Activated T-helper 1 cell treated with anti-CD3 and anti-CD28 coated beads, Interleukin-2, amount 50 U/mL, for 16 hours (primary cell): ENCODE measurements around the gene RAPGEFL1.
"Not testable (repeated sequence)": the region's sequence is repeated elsewhere in the genome, so short reads cannot be mapped to it uniquely, and the experiment has no call there.

Experiments used
- DNase-seq, 2 donors: peaks; one replicate each; pipeline ENCODE4 v3.0.0-alpha.2; 2020; ENCODE audit warnings: low read depth in 1 of 2, low spot score in 1 of 2

The RAPGEFL1 gene

DNA sequence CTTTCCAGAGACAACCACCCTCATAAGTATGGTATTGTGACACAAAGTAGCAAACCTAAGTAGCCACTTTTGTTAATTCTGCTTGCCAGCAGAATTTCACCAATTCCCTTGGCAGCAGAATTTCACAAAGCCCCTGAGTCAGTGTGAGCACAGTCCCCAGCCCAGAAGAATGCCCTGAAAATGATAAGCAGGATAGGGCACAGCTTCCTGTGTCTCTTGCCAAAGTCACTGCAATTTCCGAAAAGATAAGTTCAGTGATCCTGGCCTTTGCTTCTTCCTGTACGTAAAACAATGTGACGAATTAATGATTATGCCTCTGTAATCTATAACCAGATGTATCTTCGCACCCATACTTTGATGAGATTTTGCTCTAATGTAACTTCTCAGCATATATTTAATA, 25.9 kb downstream of the RAPGEFL1 start:
- DNase-seq: no peak

DNA sequence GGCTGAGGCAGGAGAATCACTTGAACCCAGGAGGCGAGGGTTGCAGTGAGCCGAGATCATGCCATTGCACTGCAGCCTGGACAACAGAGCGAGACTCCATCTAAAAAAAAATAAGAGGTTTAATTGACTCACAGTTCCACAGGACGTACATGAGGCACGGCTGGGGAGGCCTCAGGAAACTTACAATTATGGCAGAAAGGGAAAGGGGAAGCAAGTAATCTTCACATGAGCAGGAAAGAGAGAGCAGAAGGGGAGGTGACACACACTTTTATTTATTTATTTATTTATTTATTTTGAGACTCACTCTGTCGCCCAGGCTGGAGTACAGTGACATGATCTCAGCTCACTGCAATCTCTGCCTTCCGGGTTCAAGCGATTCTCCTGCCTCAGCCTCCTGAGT, 28.9 kb downstream of the RAPGEFL1 start:
- DNase-seq: not testable (repeated sequence)

- no peak for DNase-seq
These were observed 32.3 kb downstream of the RAPGEFL1 start for GRCh38 chr17:40209404-40210093.

GRCh38 chr17:40213914-40214313, 36.6 kb downstream of the RAPGEFL1 start:
- not testable (repeated sequence) for DNase-seq

DNA sequence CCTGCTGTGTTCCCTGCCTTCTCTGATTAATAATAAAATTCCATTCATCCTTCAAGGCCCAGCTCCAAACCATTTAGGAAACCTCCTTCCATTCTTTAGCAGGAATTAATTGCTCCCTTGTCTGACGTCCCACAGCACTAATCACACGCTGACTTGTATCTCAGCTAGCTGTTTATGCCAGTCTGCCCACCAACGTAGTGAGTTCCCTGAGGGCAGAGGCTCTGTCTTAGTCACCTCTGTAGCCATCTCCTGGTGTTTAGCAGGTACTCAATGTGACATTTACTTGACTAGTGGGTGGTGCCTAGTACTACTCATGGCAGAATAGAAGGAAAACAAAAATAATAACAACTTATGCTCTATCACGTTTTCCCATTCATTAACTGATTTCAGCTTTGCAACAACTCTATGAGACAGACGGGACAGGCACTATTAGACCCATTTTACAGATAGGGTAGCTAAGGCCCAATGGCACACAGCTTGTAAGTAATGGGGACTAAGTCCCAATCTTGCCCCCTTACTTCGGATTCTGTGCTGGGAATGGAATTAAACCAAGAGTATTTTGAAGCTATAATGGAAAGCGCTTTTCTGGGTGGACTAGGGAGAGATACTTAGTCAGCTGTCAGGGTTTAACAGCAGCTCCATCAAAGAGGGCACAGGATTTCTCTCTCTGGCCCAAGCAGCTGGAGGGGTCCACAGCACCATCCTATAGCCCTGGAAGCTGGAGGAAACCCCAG, 40.9 kb downstream of the RAPGEFL1 start:
- DNase-seq: no peak

GRCh38 chr17:40218740-40219593, 41.7 kb downstream of the RAPGEFL1 start, which contains the start of gene WIPF2:
Gene WIPF2 (plus strand): TSS chr17:40219304. CDS start chr17:40256460, 37,156 bp downstream.
- DNase-seq: peak; percentile 90 to 93

DNA sequence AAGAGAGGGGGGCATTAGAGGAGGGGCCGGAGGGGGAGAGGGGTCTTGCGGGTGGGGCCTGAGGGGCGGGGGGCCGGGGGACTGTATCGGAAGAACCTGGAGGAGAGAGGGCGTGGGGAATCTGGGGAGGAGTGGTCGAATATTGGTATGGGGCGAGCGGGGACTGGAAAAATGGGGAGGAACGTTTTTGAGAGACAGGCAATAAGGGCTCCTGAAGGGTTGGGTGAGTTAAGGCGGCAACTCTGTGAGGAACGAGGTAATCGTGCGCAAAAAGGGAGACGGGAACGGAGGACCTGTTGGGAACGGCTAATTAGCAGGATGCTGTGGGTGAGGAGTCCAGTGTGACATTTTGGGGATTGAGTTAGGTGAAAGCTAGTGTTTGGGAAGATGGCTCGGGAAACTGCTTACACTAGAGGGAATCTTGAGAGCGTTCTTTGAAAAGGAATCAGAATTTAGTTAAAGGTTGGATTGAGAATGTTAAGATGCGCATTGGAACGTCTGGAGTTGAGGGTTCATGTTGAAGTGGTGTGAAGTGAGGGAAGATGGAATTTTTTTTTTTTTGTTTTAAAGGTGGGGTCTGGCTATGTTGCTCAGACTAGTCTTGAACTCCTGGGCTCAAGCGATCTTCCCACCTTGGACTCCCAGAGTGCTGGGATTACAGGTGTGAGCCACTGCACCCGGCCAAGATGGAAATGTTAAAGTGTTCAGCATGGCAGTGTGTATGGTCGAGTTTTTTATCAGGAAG, 42.5 kb downstream of the RAPGEFL1 start:
- DNase-seq: no peak

- no peak for DNase-seq
These were observed 47.7 kb downstream of the RAPGEFL1 start for GRCh38 chr17:40224718-40225550.

DNA sequence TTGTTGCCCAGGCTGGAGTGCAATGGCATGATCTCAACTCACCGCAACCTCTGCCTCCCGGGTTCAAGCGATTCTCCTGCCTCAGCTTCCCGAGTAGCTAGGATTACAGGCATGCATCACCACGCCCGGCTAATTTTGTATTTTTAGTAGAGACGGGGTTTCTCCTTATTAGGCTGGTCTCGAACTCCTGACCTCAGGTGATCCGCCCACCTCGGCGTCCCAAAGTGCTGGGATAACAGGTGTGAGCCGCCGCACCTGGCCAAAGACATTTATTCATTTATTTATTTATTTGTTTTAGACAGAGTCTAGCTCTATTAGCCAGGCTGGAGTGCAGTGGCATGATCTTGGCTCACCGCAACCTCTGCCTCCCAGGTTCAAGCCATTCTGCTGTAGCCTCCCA, 51.9 kb downstream of the RAPGEFL1 start:
- not testable (repeated sequence) for DNase-seq

GRCh38 chr17:40230670-40231069, 53.4 kb downstream of the RAPGEFL1 start:
- no peak for DNase-seq

GRCh38 chr17:40231928-40232327, 54.7 kb downstream of the RAPGEFL1 start:
- DNase-seq: not testable (repeated sequence)

GRCh38 chr17:40241252-40241834, 64.1 kb downstream of the RAPGEFL1 start:
- DNase-seq: no peak

- no peak for DNase-seq
These were observed 65.5 kb downstream of the RAPGEFL1 start for GRCh38 chr17:40242774-40243173.

- no peak for DNase-seq
These were observed 66.5 kb downstream of the RAPGEFL1 start for GRCh38 chr17:40243761-40244160.

DNA sequence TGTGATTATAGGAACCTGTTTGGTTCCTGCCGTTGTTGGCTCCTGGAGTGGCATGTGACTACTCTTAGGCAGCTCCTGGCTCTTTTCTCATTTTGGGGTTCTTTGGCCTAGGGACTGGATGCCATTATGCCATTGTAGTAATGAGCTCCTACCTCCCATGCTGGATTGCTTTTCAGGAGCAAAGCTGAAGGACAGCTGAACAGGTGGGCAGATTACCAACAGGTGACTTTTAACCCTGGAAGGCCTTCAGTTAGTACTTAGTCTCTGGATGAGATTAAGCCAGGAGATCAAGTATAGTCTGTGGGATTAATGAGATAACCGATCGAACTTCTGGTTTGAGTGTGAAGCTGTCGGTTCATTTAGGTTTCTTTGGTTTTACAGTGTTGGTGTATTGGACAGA, 67.0 kb downstream of the RAPGEFL1 start:
- no peak for DNase-seq
